Skin of body (tissue), 2 donors: Measurements from ENCODE around the gene ACVR2A. TPM values are rescaled to one million over a fixed set of nuclear protein-coding genes. Genes with fewer than 3 reads are reported as not detected.

Experiments used
- DNase-seq: peaks from one replicate; lab custom pipeline; 2025; lab: John Stamatoyannopoulos, UW
- total RNA-seq: library from RNA; depleted of rRNA; stranded (reverse); fragments of >200 nt; gene quantifications from one replicate; pipeline ENCODE4 v1.2.3, GENCODE V29; 2014

The ACVR2A gene
- total RNA-seq, 1 donor from 2014 or later, result 52.9 TPM

DNA sequence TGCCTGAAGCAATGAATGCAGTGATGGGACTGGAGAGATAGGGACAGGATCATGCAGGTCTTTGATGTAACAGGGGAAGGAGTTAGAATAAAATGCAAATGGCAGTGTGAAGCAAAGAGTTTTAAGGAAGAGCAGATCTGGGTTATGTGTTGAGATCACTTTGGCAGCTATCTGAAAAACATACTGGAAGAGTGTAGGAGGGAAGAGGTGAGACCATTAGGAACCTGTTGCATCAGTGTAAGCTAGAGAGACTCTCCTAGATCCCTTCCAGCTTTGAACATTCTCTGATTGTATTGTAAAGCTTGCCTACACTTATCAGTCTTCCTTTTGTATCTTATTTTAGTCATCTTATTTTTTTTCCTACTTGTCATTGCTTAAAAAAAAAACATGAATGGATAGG lies 10.5 kb downstream of the ACVR2A start:
- no peak for DNase-seq

DNA sequence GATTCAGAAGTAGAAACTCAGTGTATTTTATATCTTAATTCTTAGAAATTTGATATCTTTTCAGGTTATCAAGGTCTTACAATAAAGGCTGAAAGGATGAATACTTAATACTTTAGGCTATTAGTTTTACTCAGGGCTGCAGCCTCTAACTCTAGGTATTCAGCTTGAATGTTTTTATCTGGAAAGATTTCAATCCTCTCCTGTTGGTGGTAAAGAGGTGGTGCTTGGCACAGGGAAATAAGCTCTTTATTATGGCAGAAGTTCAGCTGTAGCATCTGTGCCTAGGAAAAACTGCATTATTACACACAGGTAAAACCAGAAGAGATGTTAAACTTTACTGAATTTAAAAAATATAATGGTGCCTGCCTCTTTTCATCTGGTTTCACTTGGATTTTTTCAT lies 11.1 kb downstream of the ACVR2A start:
- DNase-seq, result no peak

DNA sequence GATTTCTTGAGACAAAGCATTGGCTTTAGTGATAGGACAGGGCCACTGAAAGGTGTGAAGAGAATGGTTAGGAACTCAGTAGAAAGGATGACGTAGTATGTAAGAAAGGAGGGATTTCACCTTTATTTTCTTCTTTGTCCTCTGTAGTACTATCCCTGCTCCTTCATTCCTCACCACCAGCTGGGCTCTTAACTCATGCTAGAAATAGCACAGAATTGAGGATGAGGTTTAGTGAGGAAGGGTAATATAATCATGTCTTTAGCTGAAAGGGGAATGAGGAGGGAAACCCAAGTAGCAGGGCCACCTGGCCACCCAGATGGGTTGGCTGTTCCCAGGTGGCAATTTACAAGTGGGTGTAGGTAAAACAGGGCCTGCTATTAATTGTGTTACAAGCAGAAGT lies 15.2 kb downstream of the ACVR2A start:
- no peak for DNase-seq

DNA sequence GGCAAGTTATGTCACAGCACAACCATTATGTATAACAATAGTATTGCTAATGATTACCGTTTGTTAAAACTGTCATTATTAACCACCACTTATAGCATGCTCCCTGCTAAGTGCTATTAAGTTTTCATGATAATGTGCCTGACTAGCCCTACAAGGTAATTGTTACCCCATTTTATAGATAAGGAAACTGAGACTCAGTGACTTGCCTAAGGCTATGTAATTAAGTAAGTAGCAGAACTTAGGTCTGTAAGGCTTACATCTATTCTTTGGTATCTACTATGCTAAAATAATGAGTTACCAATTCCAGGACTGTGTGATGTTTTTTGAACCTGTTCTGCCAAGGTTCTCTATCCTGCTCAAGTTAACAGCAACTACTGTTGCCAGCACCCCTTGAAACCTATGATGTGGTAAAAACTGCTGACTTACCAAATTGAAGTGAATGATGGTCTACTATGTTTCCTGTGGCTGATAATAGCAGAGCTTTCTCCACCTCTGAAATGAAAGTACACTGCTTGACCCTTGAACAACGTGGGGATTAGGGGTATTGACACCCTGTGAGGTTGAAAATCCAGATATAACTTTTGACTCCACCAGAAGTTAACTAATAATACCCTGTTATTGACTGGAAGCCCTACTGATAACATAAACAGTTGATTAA lies 18.2 kb downstream of the ACVR2A start:
- DNase-seq, result no peak

DNA sequence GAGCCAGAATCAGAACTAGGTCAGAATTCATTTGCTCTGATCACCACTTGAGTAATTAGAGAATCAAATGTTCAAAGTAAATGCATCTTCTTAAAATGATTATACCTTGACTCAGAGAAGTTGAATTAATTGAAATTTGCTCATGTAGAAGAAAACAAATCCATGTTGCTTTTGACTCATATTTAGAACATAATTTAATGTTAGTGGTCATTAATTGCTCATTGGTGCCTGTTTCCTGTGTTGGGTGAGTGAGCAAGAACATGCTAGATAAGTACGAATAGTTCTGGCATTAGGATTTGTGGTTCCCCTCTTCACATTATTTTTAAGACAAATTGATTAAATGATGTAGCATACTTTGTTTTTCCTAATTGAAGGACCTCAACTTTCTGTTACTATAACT lies 19.0 kb downstream of the ACVR2A start:
- no peak for DNase-seq

DNA sequence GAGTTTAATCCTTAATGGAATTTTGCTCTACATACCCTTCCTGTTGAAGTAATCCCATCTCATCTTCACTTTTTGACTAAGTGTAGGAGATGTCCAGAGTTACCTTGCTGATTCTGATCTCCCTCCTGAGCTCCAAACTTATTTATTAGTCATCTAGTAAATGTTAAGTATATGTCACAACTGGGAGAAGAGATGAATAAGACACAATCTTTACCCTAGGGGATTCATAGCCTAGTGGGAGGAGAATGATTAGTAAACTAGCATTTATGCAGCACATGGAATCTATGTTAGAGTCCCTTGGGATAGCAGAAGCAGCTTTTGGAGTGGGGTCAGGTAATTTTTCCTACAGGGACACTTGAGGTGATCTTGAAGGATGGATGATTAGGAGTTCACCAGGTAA lies 20.7 kb downstream of the ACVR2A start:
- no peak for DNase-seq

DNA sequence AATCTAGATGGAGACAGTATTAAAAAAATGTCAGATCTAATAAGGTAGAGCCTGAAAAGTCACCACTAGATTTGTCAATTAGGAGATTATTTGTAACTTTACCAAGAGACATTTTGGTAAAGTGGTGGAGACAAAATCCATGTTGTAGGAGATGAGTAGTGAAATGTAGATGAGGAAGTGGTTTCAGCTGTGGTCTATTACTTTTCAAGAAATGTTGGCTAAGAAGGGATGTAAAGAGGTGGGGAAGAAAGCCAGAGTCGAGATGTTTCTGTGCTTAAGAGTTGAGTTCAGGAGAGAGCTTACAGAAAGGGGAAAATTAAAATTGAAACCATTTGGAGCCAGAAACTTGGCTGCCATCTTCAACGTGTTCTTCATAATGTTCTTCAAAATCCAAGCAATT lies 22.2 kb downstream of the ACVR2A start:
- no peak for DNase-seq

DNA sequence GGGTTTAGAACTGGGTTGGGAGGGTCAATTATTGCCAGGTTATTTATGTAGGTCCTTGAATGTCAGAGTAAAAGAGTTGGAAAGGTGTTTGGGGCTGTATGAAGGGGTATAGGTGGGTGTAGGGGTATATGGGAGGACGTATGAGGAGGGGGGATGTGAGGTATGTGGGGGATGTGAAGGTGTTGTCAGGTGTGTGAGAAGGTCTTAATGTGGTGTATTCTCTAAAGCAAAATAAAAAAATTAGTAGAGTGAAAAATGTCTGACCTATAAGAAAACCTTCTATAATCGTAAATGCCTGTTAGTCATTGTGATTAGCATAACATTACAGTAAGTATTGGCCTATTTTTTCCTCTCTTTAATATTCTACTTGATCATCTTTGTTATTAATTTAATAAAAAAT lies 25.1 kb downstream of the ACVR2A start:
- no peak for DNase-seq

DNA sequence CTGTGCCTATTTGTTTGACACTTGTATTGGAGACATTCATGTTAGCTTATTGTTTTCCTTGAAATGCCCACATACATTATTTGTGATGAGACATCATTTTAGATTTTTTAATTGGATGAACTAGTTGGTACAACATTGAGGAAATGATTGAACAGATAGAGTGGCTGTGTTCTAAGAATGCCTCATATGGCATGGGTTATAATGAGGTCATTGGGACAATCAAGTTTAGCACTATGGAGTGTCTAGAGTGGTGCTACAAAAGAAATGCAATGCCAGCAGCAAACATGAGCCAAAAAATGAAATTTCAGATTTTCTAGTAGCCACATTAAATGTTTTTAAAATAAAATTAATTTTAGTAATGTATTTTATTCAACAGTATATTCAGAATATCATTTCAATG lies 28.1 kb downstream of the ACVR2A start:
- DNase-seq, result no peak

DNA sequence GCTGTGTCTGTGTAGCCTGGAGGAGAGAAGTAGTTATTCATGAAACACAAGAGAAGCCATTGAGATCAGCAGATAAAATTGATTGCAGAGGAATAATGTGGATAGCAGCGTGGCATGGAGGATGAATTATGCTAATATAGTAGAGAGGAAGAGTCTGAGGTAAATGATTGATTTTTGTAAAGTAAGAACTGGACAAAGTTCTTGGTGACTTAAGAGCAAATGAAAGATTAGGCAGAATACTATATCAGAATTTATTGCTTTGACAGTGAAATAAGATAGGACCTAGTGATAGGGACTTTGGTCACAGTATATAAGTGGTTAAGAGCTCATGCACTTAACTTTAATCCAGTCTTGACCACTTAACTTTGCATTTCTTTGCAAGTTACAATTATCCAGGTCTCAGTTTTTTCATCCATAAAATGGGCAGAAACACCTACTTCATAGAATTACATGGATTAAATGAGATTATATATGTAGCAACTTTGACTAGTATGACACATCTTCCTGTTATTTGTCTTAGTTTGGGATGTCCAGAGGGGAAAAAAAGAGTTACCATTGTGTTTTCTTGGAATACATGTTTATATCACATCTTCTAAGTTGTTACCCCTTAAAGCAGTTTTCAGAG lies 29.1 kb downstream of the ACVR2A start:
- DNase-seq, result no peak

DNA sequence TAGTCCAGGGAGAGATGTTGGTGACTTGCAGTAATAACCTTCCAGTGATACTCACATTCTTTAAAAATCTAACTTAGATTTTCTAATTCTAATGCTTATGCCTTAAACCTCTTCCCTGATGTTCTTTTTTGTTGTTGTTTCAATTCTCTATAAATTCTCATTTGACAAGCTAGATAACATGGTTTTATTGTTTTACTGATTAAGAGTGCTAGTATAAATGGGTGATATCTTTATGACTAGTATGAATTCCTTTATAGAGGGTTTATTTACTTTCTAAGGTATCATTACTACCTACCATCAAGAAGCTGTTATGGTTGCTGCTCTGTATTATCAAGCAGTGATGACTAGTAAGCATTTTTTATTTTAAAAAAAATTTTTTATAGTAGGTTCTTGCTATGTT lies 35.0 kb downstream of the ACVR2A start:
- DNase-seq, result no peak

DNA sequence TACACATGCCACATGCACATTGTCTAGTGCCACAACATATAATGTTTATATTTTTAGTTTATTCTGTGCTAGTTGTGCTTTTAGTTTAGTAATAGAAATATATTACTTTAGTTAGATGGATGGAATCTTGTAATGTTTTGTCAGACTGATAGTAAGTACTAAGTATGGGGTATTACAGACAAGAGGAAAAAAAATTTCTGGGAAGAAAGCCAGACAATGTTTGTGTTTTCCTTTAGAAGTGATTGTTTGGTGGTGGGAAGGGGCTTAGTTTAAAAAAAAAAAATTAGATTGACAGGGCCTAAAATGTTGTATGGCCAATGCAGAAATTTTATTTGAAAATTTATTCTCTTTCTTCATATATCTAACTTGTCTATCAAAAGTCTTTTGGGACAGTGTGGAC lies 37.8 kb downstream of the ACVR2A start:
- DNase-seq, result no peak

DNA sequence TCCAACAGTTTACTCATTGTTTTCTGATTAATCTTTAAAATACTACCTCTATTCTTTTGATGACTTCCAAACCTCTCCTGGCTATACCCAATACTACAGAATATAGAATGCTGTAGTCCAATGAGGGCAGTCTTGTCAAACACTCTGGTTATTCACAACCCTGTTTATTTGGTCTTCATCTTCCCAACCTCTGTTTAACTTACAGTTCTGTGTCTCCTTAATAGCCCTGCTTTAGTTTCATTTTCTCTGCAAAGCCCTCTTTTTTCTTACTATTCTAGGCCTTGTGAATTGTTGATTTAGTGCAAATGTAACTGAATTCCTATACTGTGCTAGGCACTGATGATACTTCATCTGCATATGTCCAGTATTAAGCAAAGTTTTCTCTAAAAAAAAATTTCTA lies 40.0 kb downstream of the ACVR2A start:
- no peak for DNase-seq

DNA sequence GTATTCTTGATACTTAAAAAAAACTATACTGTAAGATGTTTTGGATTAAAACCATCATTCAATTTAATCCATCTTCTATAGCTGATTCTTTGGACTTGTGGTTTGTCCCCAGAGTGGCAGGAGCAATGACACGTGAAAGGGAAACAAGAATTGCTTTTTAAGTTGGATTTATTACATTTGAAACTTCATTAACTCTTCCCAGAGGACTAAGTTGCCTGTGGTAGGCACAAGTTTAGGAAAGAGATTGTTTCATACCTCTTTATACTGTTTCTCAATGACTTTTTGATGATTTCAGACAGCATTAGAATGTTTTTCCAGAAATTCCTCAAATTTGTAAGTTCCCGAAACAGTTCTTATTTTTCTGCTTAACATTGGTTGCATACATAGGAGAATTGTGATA lies 41.3 kb downstream of the ACVR2A start:
- DNase-seq, result no peak

DNA sequence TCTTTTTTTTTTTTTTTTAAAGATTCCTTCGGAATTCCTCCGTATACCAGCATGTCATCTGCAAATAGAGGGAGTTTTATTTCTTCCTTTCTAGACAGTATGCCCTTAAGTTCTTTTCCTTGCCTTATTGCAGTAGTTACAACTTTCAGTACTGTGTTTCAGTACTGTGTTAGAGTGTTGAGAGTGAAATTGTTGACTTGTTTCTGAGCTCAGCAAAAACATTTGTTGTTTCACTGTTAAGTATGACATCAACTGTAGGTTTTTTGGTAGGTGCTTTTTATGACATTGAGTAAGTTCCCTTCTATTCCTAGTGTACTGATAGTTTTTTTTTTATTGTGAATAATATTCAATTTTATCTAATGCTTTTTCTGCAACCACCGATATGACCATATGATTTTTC lies 43.9 kb downstream of the ACVR2A start:
- DNase-seq, result no peak

DNA sequence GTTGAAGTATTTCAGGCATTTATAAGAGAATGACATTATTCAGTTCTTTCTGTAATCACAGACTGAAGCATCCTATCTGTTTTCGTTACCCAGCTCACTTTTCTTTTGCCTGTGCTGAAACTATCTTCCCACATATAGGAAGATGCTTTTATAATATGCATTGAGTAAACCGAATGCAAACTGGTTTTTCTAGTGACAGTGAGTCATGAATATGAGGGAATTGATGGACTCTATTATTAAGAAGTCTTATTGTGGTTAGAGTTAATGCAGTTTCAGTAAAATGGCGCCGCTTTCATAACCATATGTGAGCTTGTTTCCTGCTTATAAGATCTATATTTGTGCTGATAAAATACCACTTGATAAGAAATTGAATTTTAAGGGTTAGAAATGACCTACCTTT lies 59.2 kb downstream of the ACVR2A start:
- DNase-seq, result no peak

DNA sequence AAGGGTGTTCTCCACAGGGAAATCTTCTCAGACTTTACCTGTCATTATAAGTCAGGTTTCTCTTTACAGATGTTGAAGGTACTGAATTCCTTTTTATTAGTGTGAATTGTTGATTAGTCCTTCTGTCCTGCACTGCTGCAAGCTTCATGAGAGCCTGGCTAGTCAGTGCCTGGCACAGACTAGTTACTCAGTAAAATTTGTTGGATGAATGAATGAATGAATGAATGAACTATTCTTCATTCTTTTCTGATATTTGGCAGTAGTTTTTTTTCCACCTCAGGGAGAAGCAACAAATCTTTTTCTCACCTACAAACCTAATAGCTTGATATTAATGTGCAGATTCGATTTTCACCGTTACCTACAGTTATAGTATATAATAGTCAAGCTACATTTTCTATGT lies 64.3 kb downstream of the ACVR2A start:
- no peak for DNase-seq

DNA sequence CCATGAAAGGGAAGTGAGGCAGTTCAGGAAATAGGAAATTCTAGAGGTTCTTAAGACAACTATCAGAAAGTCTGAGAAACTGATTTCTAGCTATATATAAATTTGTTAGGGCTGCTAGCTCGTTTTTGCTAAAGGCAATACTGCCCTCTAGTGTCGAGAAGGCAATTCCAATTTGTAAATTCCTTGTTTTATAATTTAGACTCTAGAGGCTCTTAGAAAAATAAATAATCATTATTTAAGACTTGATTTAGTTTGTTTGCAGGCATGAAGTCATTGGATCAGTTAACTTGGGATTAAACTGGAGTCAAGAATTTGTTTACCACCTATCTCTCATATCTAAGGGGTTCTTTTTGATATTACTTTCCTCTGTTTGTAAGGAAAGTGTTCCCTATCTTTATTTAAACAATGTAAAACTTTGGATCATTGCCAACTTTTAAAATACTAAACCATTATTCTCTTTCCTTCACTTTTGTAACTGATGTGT lies 66.2 kb downstream of the ACVR2A start:
- peak; percentile 83 for DNase-seq

DNA sequence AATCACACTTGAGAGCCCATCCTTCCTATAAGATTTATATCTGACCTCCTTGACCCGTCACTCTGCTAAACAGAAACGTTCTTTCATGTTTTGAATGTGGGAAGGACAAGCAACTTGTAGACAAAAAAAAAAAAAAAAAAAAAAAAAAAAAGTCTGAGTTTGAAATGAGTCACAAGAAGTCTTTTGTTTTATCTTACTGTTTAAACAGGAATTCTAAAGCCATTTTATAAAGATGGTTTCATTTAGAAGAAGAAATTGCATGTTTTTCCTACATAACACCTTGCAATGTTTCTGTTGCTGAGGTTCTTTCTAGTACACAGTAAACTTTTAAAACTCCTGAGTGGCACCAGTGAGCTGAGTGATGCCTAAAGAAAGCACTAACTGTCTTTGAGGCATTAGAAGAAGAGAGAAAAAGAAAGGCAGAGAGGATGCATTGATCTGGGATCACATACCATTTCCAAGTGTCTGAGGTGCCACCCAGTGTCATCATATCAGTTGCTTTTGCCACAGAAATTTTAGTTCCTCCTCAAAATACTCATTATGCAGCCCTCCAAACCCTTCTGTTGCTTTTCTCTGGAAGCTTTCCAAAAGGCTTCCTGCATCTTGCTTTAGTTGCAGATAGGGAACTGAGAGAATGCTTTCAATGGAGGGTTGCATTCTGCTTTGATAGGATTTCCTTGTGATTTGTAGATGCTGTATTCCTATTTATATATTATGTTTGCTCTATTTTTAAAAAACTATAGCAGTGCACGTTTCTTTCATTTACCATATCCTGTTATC lies 69.1 kb downstream of the ACVR2A start:
- no peak for DNase-seq

DNA sequence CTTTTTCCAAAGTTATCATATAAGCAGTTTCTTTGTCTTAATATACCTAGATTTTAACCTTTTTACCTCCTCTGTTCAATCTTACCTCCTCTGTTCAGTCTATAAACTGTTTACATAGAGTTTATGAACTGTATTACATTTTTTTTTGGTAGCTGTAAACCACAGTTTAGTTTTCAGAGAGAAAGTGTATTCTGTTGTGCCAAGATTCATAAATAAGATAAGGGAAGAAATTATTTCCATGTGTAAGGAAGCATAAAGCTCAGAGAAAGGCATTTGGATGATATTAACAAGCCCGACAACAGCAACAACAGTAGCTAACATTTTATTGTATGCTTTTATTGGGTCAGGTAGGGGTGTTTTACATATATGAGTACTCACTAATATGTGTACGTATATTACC lies 71.2 kb downstream of the ACVR2A start:
- DNase-seq, result no peak

DNA sequence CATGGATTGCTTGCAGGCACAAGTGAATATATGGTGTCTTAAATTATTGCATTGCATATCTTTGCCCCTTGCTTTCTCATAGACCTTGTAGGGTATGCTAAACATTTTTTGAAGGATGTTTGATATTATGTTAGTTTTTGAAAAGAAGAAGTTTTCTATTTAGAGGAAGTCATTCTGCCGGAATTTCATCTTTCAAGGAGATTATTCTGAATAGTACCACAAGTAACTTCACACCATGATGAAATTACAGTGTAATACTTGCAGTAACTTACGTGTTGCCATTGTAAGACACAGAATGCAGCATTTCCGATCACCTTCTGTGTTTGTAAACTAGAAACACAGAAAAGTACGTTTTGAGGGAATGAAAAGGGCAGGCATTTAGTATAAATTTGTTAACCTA lies 71.9 kb downstream of the ACVR2A start:
- no peak for DNase-seq

DNA sequence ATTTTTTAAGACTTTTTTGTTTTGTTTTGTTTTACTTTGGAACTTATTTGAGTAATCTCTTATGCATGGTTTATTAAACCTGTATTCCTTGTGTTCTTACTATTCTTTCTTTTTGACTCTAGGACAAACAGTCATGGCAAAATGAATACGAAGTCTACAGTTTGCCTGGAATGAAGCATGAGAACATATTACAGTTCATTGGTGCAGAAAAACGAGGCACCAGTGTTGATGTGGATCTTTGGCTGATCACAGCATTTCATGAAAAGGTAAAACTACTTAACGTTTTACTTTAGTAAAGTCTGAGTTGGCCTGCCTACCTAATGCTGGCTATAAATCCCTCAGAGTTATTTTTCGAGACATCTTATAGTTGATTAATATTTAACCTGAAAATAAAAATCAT lies 72.3 kb downstream of the ACVR2A start:
- DNase-seq, result no peak

DNA sequence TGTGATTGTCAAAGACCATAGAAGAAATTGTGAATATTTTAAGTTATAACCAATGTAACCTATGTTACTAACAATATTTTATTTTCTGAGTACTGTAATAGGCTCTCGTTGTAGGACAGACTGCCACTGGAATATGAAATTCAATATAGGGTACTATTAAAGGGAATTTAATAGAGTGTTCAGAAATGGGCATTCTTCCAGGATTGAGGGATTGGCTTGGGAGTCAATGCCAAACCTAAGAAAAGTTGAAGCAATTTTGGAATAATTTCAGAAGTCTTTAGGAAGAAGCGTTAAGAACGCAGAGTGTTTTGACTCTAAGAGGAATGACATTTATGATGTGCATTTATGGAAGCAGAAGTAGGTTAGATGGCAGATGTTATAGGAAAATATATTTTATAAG lies 79.0 kb downstream of the ACVR2A start:
- no peak for DNase-seq
